NCI-H748 (cell line): Measurements from ENCODE around the gene MYO10.
"Not testable (repeated sequence)": the region's sequence is repeated elsewhere in the genome, so short reads cannot be mapped to it uniquely, and the experiment has no call there.

Source experiments
- DNase-seq: peaks from one replicate; lab custom pipeline; 2025; ENCODE audit not compliant: unreplicated experiment; lab: John Stamatoyannopoulos, UW

MYO10 gene

GRCh38 chr5:16936150-16936988 is at the start of gene MYO10:
MYO10 (minus strand) TSS chr5:16936288; CDS start chr5:16935808, 480 bp downstream.
- peak; percentile 96 for DNase-seq

- DNase-seq = not testable (repeated sequence)
Measured at GRCh38 chr5:16985304-16985703, 49.2 kb upstream of the MYO10 start.

DNA sequence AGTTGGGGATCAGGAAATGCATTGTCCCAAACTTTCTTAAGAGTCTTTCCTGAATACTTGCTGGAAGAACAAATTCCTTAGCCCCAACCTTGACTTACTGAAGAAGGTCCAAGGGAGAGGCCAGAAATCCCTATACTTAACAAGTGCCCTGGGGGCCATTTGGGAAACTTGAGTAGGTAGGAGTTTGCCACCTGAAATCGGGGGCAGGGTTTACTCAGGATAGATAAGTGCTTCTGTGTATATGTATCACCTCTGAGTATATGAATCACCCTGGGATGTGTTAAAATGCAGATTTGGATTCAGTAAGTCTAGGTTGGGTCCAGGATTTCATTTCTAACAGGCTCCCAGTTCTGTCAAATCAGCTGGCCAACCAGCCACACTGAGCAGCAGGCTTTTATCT is 47.9 kb upstream of the MYO10 start:
- no peak for DNase-seq

DNA sequence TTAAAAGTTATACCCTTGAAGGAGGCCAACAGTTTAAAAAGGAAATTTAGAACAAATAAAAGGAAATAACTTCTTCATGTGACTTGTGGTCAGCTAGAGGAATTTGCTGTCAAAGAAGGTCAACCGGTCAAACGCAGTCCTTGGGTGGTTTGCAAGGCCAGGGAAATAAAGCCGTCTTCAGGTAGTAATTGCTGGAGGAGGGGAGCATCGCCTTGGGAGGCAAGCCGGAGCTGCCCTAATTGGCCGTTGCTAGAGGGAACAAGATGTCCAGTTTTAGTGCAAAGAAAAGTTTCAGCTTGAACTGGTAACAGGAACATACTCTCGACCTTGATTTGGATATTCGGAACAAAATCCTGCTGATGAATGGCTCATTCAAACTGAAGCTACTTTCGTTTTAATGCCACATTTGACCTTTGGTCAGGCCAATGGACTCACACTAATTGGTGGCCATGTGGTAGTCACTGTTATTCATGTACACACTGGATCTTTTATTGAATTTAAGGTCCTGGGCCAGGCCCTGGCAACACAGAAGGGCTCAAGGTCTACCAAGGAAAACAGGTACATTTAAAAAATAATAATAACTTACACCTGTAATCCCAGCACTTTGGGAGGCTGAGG is 47.0 kb upstream of the MYO10 start:
- no peak for DNase-seq

- no peak for DNase-seq
Measured at GRCh38 chr5:16981700-16982099, 45.6 kb upstream of the MYO10 start.

- no peak for DNase-seq
Measured at GRCh38 chr5:16980983-16981382, 44.9 kb upstream of the MYO10 start.

GRCh38 chr5:16978296-16978695 is 42.2 kb upstream of the MYO10 start:
- no peak for DNase-seq

- no peak for DNase-seq
Measured at GRCh38 chr5:16976625-16977008, 40.5 kb upstream of the MYO10 start.

GRCh38 chr5:16975950-16976624 is 40.0 kb upstream of the MYO10 start:
- DNase-seq = no peak

DNA sequence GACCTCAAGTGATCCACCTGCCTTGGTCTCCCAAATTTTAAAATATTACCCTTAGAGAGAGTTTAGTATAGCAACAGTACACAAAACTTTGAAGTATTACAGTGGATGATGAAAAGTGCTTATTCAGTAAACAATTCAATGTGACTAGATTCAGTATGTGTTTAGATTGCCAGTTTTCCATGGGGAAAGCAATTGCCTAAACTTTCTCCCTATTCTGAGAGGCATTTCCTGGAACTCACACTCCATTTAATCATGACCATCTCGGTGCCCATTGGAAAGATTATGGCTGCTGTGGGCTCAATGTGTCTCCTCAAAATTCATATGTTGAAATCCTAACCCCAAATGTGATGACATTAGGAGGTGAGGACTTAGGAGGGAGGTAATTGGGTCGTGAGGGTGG is 38.9 kb upstream of the MYO10 start:
- DNase-seq = no peak

- DNase-seq = no peak
Measured at GRCh38 chr5:16970826-16971225, 34.7 kb upstream of the MYO10 start.

DNA sequence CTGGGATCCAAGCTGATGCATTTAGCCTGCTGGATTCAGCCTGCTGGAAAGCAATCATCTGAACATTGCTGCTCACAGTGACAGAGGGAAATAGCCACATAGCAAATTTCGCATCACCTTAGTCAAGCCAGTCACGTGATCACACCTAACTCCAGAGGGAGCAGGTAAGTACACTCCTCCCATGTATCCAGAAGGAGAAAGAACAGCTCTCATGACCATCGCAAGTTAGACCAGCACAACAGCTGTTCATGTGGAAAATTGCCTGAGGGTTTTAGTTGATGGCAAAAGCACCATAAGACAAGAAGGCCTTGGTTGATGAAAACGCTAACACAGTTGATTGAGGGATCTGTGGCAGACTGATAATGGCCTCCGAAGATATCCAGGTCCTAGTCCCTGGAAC is 34.2 kb upstream of the MYO10 start:
- no peak for DNase-seq

DNA sequence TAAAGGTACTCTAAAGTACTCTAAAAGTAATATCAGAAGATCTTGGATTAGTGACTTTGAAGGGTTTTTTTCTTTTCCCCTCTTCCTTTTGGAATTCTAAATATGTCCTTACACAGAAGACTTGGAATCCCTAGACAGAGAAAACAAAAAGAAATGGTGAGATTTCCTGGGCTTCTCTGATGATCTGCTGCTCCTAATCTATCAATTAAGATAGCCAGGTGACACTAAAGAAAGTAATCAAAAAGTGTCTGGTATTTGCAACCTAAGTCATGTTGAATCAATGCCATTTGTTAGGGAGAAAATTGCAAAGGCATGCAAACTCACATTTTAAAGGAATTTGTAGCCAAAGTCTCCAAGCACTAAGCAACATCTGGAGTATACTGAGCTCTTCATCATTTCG is 29.5 kb upstream of the MYO10 start:
- no peak for DNase-seq

GRCh38 chr5:16963821-16964220 is 27.7 kb upstream of the MYO10 start:
- DNase-seq = no peak

DNA sequence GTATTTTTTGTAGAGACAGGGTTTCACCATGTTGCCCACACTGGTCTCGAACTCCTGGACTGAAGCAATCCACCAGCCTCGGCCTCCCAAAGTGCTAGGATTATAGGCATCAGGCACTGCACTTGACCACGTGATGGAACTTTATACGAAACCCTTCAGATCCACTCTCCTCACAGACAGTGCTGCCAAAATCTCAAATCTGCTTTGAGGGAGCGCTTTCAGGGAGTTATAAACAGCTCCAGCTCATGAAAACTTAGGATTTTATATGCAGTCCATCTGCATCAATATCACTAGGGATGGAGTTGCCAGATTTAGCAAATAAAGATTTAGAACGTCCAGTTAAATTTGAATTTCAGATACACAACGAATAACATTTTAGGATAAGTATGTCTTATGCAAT is 25.0 kb upstream of the MYO10 start:
- DNase-seq = no peak

- no peak for DNase-seq
Measured at GRCh38 chr5:16957304-16958196, 21.5 kb upstream of the MYO10 start.

GRCh38 chr5:16953729-16954128 is 17.6 kb upstream of the MYO10 start:
- DNase-seq = no peak

- no peak for DNase-seq
Measured at GRCh38 chr5:16952968-16953671, 17.0 kb upstream of the MYO10 start.

- no peak for DNase-seq
Measured at GRCh38 chr5:16946725-16947124, 10.6 kb upstream of the MYO10 start.

DNA sequence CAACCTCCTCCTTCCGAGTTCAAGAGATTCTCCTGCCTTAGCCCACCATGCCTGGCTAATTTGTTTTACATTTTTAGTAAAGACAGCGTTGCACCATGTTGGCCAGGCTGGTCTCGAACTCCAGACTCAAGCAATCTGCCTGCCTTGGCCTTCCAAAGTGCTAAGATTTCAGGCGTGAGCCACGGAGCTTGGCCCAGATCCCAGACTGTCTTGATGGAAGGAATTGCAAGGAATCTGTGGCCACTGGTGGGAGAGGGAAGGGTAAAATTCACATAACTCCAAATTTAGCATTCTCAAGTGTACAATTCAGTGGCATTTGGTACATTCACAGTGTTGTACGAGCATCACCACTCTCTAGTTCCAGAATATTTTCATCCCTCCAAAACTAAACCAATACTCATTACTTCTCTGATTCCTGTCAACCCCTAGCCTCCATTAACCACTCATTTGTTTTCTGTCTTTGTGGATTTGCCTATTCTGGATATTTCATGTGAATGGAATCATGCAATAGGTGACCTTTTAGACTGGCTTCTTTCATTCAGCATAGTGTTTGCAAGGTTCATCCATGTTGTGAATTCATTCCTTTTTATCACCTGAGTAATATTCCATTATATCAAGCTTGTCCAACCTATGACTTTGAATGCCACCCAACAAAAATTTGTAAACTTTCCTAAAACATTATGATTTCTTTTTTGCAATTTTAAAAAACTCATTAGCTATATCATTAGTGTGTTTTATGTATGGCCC is 8.9 kb upstream of the MYO10 start:
- DNase-seq = no peak
